GM18870 (cell line): Measurements from ENCODE around the gene CHRNB2.
"Not testable (repeated sequence)": the region's sequence is repeated elsewhere in the genome, so short reads cannot be mapped to it uniquely, and the experiment has no call there.

ENCODE experiments used
- ATAC-seq: cut with Tn5 transposase; IDR thresholded peaks from one replicate; pipeline ENCODE4 v1.9.1; 2021; ENCODE audit warnings: moderate library complexity; ENCODE audit not compliant: unreplicated experiment

CHRNB2 gene, protein sequence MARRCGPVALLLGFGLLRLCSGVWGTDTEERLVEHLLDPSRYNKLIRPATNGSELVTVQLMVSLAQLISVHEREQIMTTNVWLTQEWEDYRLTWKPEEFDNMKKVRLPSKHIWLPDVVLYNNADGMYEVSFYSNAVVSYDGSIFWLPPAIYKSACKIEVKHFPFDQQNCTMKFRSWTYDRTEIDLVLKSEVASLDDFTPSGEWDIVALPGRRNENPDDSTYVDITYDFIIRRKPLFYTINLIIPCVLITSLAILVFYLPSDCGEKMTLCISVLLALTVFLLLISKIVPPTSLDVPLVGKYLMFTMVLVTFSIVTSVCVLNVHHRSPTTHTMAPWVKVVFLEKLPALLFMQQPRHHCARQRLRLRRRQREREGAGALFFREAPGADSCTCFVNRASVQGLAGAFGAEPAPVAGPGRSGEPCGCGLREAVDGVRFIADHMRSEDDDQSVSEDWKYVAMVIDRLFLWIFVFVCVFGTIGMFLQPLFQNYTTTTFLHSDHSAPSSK

GRCh38 chr1:154567386-154568156, at the start of gene CHRNB2:
Gene CHRNB2, plus strand, starts transcription at chr1:154567778. Its CDS starts 267 bp downstream, at chr1:154568045.
- ATAC-seq, result no peak

DNA sequence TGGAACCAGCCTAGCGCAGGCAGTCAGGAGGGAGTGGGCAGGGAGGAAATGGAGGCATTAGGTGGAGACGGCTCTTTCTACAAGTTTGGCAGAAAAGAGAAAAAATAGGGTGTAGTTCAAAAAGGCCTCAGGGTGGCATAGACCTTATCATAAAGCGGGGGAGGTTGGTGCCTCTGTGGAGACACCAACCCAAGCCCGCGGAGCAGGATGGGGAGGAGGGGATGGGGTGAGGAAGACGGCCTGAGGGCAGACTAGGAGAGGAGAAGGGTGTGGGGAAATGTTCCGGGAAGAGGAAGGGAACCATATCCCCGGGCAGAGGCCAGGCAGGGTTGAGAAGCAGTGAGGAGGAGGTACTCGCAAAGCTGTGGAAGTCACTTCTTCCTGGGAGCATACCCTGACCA, 48.0 kb upstream of the CHRNB2 start:
- ATAC-seq, result no peak

DNA sequence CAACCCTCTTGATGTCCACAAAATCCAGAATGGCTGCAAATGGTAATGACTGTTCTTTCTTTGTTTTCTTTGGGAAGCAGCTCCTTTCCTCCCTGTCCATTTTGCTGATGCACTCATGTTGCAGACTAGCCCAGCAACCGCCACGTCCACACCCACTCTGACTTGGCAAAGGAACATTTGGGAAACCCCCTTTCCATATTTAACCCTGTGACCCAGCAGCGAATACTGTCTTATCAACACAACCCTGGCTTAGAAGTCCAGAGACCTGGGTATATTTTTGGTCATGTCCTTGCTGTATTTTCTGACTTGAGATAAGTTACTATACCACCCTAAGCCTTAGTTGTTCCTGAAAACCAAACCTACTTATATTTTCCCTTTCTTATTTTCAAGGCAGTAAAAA, 47.2 kb upstream of the CHRNB2 start:
- no peak for ATAC-seq

GRCh38 chr1:154521695-154522094, 45.9 kb upstream of the CHRNB2 start:
- ATAC-seq, result no peak

DNA sequence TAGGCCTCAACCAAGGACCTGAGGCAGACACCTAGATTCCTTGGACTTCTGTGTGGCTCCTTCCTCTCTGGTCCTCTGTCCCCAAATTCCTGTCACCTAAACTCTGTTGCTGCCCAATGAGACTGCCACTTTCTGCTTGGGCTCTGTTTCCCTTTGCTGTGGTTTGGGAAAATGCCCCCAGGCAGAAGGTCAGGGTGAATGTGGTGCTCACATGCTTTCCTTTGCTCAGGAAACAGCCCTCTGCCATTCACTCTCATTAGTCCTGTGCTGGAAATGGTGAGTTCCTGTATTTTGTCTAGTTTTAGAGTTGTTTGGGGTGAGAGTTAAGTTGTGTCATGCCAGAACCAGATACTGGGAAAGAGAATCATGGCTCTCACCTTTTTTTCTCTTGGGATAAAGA, 42.7 kb upstream of the CHRNB2 start:
- no peak for ATAC-seq

GRCh38 chr1:154527192-154527591, 40.4 kb upstream of the CHRNB2 start:
- no peak for ATAC-seq

DNA sequence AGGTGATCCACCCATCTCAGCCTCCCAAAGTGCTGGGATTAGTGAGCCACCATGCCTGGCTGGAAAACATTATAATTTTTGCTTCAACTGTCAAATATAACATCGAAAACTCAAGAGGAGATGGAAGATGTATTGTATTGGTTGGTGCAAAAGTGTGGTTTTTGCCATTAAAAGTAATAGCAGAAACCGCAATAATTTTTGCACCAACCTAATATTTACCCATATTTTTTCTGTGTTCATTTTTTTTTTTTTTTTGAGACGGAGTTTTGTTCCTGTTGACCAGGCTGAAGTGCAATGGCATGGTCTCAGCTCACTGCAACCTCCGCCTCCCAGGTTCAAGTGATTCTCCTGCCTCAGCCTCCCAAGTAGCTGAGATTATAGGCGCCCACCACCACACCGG, 38.3 kb upstream of the CHRNB2 start:
- no peak for ATAC-seq

- not testable (repeated sequence) for ATAC-seq
Measured at GRCh38 chr1:154531950-154532349, 35.6 kb upstream of the CHRNB2 start.

- no peak for ATAC-seq
Measured at GRCh38 chr1:154533952-154534844, 33.4 kb upstream of the CHRNB2 start.

DNA sequence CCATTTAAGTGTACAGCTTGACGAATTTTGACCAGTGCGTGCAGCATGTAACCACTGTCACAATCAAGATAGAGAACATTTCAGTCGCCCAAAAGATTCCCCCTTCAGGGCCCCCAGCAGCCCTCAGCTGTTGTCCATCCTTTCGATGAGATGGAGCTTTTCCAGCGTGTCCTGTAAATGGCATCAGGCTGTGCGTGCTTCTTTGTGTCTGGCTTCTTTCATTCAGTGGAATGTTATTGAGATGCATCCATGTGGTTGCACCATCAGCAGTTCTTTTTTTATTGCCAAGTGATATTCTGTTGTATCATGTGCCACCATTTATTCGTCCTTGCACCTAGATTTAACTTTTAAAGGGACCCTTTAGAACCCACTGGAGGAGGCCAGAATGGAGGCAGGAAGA, 31.0 kb upstream of the CHRNB2 start:
- no peak for ATAC-seq

GRCh38 chr1:154539486-154540483, 27.8 kb upstream of the CHRNB2 start:
- ATAC-seq, result no peak

DNA sequence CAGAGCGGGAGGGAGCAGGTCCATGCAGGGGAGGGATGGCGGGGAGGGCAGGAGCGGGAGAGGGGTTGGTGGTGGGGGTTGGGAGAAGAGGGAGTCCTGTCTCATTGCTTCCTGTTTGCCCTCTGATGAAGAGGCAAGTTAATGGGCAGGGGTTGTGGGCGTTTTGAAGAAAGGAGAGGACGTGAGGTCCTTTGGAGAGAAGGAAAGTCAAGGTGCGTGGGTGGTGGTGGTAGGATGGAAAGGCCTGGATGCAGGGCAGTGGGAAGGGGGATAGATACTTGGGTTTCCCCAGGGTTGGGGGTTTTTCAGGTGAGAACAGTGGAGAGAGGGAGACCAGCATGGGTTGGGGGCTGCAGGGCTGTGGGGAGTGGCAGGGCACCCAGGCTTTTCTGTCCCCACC, 26.3 kb upstream of the CHRNB2 start:
- no peak for ATAC-seq

GRCh38 chr1:154546264-154547063, 21.1 kb upstream of the CHRNB2 start:
- no peak for ATAC-seq

DNA sequence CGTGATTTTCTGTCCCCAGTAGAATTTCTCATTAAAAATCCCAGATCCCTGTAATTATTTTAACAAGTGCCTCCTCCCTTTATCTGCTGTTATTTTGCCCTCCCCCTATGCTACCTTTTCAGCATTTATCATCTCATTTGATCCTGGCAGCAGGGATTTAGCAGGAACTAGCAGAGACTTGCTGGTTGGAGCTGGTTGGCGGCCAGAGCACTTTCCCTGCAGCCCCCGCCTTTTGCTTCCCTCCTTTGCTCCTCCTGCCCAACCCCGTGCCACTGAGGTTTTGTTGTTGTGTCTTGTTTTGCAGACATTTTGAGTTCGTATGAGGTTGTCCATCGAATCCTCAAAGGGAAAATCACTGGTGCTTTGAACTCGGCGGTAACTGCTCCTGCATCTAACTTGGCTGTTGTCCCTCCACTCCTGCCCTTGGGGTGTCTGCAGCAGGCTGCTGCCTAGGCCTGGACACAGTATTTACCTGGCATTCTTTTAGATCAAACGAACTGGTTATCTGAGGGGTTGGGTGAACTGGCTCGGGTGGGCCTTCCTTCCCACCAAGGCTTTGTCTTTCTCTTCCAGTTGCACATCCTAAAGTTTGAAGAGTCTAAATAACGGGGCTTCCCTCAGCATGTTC, 20.4 kb upstream of the CHRNB2 start:
- no peak for ATAC-seq

DNA sequence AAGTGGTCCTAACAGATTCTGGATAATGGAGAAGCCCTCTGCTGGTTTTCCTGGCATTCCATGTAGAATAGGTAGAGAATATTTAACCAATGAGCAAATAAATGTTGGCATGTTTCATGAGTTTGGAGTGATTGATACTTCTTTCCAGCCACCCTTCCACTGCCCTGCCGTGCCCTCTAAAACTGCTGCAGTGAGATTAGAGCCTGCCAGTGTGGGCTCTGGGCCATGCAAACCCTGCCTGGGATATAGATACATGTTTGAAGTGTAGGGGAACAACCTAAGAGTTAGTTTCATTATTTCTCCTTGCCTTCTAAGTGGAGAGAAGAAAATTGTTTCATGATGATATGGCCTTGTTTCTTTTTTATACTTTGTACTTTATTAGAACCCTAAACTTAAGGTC, 19.6 kb upstream of the CHRNB2 start:
- no peak for ATAC-seq

GRCh38 chr1:154549202-154549770, 18.3 kb upstream of the CHRNB2 start:
- ATAC-seq, result no peak

GRCh38 chr1:154550070-154550469, 17.5 kb upstream of the CHRNB2 start:
- no peak for ATAC-seq

DNA sequence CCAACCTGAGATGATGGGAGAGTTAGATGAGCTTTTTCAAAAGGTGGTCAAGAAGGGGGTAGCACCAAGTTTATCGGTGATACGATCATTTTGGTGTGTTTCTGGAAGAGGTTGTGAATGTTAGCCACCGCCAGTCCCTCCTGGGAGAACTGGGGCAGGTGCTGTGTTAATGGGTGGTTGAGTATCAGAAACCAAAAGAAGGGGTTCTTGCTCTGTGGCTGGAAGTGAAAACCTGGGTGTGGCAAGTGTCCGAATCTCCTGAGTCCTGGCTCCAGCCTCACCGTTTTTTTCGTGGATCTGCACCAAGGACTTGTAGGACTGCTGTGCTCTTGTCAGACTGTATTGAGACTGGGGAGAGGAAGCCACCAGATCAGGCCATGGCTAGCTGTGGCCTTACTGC, 16.9 kb upstream of the CHRNB2 start:
- no peak for ATAC-seq
